ENCODE data around the gene SPOCK1.

GRCh38 chr5:137316346-137316736 lies 182.8 kb downstream of the SPOCK1 start:
- no peak for TF ChIP-seq EZH2 (IDR thresholded peaks at IDR 0.05; ENCODE audit: insufficient read depth, poor library complexity, severe bottlenecking)
- TF ChIP-seq EZH2phosphoT487 (IDR thresholded peaks at IDR 0.05; ENCODE audit: insufficient read depth, low read depth): no peak
